GM18505 (cell line): Measurements from ENCODE around the gene INTS6.

Experiments
- ATAC-seq: cut with Tn5 transposase; IDR thresholded peaks from one replicate; pipeline ENCODE4 v1.9.1; 2021; ENCODE audit not compliant: unreplicated experiment
- POLR2A ChIP-seq: IDR thresholded peaks from 4 replicates; pipeline ENCODE4 v1.6.1; 2011; ENCODE audit warnings: borderline replicate concordance; ENCODE audit not compliant: insufficient read depth, insufficient read length; ENCODE audit errors: extremely low read depth

The INTS6 gene

DNA sequence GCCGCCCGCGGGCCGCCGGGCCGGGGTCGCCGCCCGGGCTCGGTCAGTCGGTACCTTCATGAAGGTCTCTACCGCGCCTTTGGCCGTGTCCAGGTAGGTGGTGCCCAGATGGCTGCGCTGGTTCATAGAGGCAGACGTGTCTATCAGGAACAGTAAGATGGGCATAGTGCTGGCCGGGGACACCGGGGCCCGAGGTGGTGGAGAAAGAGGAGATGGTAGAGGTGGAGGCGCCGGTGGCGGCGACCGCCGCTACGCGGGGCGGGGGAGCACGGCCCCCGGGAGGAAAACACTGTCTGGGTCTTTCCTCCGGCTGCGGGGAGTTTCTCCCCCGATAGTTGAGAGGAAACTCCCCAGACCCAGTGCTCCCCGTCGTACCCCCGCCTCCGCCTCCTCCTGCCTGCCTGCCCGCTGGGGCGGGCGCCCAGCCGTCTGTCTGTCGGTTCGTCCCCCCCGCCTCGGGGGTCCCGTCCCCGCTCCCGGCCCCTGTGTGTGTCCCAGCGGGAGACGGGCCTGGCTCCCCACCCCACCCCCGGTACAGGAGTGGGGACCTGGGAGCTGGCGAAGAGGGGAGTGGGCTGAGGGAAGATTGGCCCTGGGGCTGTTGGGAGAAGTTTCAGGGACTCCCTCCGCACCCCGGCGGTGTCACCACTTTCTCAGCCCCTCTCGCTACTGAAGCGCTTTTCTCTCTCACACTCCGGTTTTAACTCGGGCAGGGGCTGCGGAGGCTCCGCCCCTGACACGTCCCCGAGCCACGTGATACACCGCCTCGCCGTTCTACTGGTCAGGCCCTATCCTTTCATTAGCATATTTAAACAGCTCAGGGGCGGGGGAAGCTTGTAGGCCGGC lies at the start of gene INTS6:
TSS of gene INTS6 (minus strand) at position 676 of the 846 bp plus-strand sequence. CDS start at position 165, 511 bp downstream.
- TF ChIP-seq POLR2A: peak; percentile 100
- peak; percentile 69 for ATAC-seq

- ATAC-seq: peak; percentile 98
- TF ChIP-seq POLR2A: no peak
Measured at GRCh38 chr13:51502153-51502651, 49.4 kb upstream of the INTS6 start.

DNA sequence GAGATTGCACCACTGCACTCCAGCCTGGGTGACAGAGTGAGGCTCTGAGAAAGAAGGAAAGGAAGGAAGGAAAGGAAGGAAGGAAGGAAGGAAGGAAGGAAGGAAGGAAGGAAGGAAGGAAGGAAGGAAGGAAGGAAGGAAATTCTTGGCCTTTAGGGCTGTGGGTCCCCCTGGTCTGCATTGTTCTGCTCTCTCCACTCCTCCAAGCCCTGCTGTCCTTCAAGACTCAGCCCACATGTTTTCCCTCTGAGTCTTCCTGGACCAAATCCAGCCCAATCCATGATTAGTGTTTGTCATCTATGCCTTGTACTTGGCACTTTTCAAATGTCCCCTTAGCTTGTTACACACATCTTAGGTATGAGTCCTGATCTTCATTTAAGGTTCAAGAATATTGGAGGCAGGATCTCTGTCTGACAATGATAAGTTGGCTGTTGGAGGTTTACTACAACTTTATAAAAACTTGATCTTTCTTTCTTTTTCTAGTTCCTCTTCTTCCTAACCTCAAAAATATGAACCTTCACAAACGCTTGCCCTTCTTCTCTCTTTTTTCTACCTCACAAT lies 48.8 kb upstream of the INTS6 start:
- TF ChIP-seq POLR2A: no peak
- ATAC-seq: peak; percentile 14

- no peak for ATAC-seq
- no peak for TF ChIP-seq POLR2A
Measured at GRCh38 chr13:51501096-51501495, 48.3 kb upstream of the INTS6 start.

DNA sequence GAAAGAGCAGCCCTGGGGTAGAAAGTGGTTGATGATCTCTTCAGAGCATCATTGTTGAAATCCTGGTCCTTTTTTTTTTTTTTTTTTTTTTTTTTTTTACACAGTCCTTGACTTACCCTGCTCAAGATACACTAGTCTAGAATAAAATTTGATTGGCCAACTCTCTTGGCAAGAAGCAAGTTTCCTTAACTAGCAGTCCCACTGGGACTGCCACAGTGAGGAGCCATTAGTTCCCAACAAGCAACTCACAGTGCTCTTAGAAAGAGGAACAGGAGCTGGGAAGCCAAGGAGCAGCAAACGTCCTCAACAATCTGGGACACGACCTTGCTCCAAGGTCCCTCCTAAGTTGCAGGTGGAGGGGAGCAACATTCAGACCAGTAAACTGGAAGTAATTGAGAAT lies 47.9 kb upstream of the INTS6 start:
- no peak for TF ChIP-seq POLR2A
- no peak for ATAC-seq

DNA sequence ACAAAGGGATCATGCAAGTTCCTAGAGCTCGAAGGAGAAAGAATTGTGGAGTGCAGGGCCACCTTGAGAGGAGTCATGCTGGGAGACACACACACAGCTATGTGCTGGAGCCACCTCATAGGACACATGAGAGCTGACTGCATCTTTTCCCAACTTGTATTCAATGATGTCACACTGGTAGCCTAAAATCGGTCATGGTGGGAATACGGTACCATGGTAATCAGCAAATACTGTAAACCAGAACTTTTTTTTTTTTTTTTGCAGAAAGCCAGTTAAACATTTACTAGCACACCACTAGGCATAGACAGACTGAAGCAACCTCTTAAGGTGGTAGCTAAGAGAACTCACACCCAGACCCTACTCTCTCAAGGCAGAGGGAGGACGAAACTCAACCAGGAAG lies 47.0 kb upstream of the INTS6 start:
- no peak for ATAC-seq
- TF ChIP-seq POLR2A: no peak

GRCh38 chr13:51495316-51495715 lies 42.5 kb upstream of the INTS6 start:
- ATAC-seq: no peak
- no peak for TF ChIP-seq POLR2A

DNA sequence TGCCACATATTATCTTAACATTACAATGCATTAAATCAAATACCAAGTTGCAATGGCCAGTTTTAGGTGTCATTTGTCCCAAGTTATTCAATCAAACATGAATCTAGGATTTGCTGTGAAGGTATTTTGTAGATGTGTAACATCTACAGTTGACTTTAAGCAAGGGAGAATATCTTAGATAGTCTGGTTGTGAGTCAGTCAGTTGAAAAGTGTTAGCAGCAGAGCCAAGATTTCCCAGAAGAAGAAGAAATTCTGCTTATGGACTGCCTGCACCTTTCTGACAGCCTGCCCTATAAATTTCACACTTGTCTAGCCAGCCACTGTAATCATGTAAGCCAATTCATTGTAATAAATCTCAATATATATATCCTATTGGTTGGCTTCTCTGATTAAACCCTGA lies 41.3 kb upstream of the INTS6 start:
- no peak for ATAC-seq
- no peak for TF ChIP-seq POLR2A

DNA sequence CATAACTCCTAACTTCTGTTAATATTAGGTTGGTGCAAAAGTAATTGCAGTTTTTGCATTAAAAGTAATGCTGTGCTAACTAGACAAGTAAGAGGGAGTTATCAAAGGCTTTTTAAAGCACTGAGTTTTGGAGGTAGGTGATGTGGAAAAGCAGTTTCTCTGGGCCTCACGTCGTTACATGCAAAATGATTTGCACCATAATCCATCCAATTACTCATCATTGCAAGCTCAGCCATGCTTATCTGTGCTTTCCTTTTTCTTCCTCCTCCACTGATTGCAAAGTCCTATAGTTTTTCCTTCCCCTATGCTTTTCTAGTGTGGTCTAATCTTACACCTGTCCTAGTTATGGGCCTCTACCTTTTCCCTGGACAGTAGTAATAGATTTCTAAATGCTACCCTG lies 35.4 kb upstream of the INTS6 start:
- TF ChIP-seq POLR2A: no peak
- ATAC-seq: no peak

GRCh38 chr13:51481656-51482055 lies 28.8 kb upstream of the INTS6 start:
- no peak for TF ChIP-seq POLR2A
- no peak for ATAC-seq

GRCh38 chr13:51479199-51479523 lies 26.3 kb upstream of the INTS6 start:
- TF ChIP-seq POLR2A: no peak
- no peak for ATAC-seq

GRCh38 chr13:51478418-51479198 lies 25.8 kb upstream of the INTS6 start:
- TF ChIP-seq POLR2A: no peak
- no peak for ATAC-seq

DNA sequence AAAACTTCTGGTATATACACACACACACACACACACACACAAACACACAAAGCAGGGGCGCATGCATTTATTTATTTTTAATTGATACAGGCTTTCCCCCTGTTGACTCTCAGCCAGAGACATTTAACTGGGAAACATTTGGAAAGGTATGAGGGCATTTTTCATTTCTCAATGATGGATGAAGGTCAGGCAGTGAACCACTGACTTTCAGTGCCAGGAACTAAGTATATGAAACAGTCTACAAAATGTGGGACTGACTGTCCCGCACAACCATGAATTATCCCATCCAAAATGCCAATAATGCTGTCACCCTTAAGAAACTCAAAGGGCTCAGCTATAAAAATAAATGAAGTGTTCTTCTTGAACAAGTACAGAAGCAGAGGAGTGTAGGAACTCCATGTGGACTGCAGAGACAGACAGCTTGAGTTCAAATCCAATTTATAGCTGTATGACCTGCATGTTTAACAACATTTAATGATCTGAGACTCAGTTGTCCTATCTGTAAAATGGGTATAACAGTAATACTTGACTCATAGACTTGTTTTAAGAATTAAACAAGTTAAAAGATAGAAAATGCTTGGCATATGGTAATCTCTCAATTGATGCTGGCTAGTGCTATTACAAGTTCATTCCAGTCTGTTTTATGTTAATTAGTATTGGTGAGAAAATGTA lies 25.0 kb upstream of the INTS6 start:
- ATAC-seq: no peak
- TF ChIP-seq POLR2A: no peak
